ENCODE measurements around the gene NPEPL1. TPM values are rescaled to one million over a fixed set of nuclear protein-coding genes. Genes with fewer than 3 reads are reported as not detected.
"Not testable (repeated sequence)": the region's sequence is repeated elsewhere in the genome, so short reads cannot be mapped to it uniquely, and the experiment has no call there.

NPEPL1 gene
- total RNA-seq, 1 experiment from 2014 or later: 1.3 TPM

GRCh38 chr20:58719971-58720371 is 27.4 kb downstream of the NPEPL1 start:
- no peak for DNase-seq (ENCODE audit: low spot score)
- in situ Hi-C loops (cut with HindIII; ENCODE audit: low sequenced_read_pairs): no loop called here

- in situ Hi-C loops (cut with HindIII; ENCODE audit: low sequenced_read_pairs): no loop called here
- no peak for DNase-seq (ENCODE audit: low spot score)
These were observed 28.3 kb downstream of the NPEPL1 start for GRCh38 chr20:58720890-58721289.

DNA sequence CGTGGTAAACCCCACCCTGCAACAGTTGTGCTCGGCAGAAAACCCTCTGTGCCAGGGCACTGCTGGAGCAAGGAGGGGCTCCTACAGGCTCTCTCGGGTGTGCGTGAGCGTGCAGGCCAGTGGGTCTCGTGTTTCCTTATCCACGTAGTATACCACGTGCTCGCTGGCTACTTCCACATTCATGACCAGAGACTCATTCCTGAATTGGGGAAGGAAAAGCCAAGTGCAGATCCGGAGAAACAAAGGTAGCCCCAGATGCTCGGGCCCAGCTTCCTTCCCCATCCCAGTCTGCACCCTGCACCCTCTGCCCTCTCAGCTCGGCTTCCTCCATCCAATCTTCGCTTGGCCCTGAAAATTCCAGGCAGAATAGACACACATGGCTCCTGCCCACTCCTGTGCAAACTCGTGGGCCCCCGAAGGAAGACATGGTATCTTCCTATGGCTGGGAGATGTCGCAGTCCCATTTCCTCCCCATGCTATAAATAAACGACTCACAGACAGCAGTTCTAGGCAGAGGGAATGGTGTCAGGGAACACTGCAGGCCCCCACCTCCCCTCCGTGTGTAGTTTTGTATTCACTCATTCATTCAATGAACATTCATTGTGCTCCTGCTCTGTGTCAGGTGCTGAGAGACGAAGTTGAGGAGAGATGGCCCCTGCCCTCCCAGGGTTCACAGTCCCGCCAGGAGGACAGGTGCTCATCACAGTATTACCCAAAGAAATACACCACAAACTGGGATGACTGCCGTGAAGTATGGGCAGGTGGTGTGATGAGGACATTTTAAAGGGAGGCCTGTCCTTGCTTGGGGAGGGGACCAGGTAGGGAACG is 29.6 kb downstream of the NPEPL1 start:
- no peak for DNase-seq (ENCODE audit: low spot score)
- in situ Hi-C loops (cut with HindIII; ENCODE audit: low sequenced_read_pairs): no loop called here

- in situ Hi-C loops (cut with HindIII; ENCODE audit: low sequenced_read_pairs): no loop called here
- no peak for DNase-seq (ENCODE audit: low spot score)
These were observed 30.5 kb downstream of the NPEPL1 start for GRCh38 chr20:58722877-58723627.

GRCh38 chr20:58723628-58723984 is 31.0 kb downstream of the NPEPL1 start:
- DNase-seq (ENCODE audit: low spot score): no peak
- in situ Hi-C loops (cut with HindIII; ENCODE audit: low sequenced_read_pairs): no loop called here

DNA sequence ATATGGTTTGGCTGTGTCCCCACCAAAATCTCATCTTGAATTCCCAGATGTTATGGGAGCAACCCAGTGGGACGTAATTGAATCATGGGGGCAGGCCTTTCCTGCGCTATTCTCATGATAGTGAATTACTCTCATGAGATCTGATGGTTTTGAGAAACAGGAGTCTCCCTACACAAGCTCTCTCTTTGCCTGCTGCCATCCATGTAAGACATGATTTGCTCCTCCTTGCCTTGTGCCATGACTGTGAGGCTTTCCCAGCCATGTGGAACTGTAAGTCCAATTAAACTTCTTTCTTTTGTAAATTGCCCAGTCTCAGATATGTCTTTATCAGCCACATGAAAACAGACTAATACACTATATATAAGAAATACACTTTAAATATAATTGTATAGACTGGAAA is 33.6 kb downstream of the NPEPL1 start:
- in situ Hi-C loops (cut with HindIII; ENCODE audit: low sequenced_read_pairs): not testable (repeated sequence)

DNA sequence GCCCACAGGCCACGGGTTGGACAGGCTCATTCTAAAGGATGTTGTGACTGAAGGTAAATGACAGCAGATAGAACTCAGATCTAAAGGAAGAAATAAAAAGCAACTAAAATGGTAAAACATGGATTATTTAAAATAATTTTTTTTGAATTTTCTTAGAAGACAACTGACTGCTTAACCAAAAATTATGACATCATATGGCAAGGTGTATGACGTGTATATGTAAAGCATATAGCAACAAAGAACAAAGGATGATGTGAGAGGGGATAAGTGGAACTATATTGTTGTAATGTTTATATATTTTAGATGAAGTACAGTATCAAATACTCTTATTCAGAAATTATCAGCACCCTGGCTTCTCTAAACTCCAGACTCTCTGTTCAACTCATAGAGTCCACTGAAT is 38.6 kb downstream of the NPEPL1 start:
- in situ Hi-C loops (cut with HindIII; ENCODE audit: low sequenced_read_pairs): no loop called here
- no peak for DNase-seq (ENCODE audit: low spot score)

More for the DNA sequence above, 33.6 kb downstream of the NPEPL1 start:
- DNase-seq (ENCODE audit: low spot score): not testable (repeated sequence)

GRCh38 chr20:58737198-58737597 is 44.6 kb downstream of the NPEPL1 start:
- in situ Hi-C loops (cut with HindIII; ENCODE audit: low sequenced_read_pairs): no loop called here

DNA sequence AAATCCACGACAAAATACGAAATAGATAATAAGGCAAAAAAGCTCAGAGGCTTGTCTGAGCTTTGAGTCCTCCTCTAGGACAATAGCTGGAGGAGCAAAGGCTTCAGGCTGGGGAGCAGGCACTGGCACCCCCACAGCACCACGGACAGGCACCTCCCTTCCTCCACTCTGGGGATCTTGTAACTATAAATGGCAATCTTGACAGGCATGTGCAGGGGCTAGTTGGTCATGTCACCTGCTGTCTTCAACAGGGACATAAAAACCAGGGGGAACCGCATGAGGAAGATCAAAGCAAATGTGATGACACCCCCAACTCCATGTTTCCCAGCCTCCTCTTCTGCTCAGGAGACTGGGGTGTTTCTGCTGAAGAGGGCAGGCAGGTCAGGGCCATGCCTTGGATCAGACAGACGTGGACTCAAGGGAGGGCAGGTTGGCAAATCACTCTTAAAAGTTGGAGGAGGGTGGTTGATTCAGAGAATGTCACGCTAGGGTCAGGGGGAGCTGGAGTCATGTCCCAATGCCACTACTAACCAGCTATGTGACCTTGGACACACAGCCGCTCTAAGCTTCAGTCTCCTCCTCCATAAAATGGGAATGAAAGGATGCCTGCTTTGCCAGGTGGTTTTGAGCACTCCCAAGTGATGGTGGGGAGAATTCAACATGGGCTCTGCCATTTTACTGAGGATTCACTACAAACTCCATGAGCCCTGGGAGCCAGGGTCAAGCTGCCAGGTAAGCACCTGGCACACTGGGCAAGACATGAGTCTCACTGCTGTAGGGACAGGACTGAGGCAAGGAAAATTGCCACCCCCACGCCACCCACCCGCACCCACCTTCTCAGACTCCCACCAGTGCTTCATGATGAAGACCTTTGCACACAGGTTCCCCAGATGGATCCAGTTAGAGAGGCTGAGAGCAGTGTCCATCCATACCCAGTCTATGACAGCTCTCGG is 48.0 kb downstream of the NPEPL1 start:
- no peak for DNase-seq (ENCODE audit: low spot score)
- in situ Hi-C loops (cut with HindIII; ENCODE audit: low sequenced_read_pairs): no loop called here

More at GRCh38 chr20:58737198-58737597, 44.6 kb downstream of the NPEPL1 start:
- no peak for DNase-seq (ENCODE audit: low spot score)

DNA sequence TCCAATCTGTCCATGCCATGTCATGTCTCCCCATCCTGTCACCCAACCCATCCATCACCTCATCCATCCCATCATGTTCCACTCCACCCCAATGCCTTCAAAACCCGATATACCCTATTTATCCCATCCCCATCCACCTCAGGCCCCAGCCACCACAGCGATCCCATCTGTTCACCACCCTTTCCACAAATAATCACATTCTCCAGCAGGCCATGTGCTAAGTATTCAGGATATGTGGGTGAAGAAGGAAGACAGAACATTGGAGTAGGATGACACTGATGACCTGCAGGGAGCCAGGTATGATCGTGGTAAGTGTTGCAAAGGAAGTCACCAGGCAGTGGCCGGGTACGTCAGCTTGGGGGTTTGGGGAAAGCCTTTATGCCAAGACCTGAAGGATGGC is 48.8 kb downstream of the NPEPL1 start:
- in situ Hi-C loops (cut with HindIII; ENCODE audit: low sequenced_read_pairs): no loop called here
- DNase-seq (ENCODE audit: low spot score): no peak

GRCh38 chr20:58742668-58743566 is 50.3 kb downstream of the NPEPL1 start:
- in situ Hi-C loops (cut with HindIII; ENCODE audit: low sequenced_read_pairs): no loop called here
- no peak for DNase-seq (ENCODE audit: low spot score)

DNA sequence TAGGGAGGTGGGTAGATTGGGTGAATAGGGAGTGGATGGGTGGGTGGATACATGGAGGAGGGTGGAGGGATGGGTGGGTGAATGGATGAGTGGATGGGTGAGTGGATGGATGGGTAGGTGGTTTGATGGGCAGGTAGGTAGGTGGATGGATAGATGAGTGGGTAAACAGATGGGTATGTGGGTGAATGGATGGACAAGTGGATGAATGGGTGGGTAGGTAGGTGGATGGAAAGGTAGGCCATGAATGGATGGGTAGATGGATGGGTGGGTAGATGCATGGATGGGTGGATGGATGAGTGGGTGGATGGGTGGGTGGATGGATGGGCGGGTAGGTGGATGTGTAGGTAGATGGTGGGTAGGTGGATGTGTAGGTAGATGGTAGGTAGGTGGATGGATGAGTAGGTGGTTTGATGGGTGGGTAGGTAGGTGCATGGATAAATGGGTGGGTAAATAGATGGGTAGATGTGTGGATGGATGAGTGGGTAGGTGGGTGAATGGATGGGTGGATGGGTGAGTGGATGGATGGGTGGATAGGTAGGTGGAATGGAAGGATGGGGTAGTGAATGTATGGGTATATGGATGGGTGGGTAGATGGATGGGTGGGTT is 51.4 kb downstream of the NPEPL1 start:
- in situ Hi-C loops (cut with HindIII; ENCODE audit: low sequenced_read_pairs): no loop called here

DNA sequence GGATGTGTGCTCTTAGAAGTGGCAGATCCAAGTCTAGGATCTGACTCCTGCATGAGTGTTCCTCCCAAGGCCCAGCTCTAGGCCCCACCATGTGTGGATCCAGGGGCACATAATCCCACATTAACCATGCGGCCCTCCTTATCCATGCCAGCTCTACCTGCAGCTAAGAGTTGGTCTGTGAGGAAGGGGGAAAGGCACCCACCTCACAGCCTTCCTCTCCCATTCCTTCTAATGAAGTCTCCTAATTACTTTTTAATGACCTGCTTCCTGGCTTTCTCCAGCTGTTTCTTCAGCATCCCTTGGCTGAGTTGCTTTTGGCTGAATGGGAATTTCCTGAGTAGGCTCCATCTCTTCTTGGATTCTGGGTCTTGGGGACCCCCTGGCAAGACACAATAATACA is 52.2 kb downstream of the NPEPL1 start:
- in situ Hi-C loops (cut with HindIII; ENCODE audit: low sequenced_read_pairs): no loop called here
- no peak for DNase-seq (ENCODE audit: low spot score)

More for the DNA sequence above, 51.4 kb downstream of the NPEPL1 start:
- no peak for DNase-seq (ENCODE audit: low spot score)

- in situ Hi-C loops (cut with HindIII; ENCODE audit: low sequenced_read_pairs): no loop called here
- no peak for DNase-seq (ENCODE audit: low spot score)
These were observed 52.8 kb downstream of the NPEPL1 start for GRCh38 chr20:58745391-58745790.

GRCh38 chr20:58746620-58747019 is 54.0 kb downstream of the NPEPL1 start:
- DNase-seq (ENCODE audit: low spot score): peak; percentile 70
- in situ Hi-C loops (cut with HindIII; ENCODE audit: low sequenced_read_pairs): no loop called here

GRCh38 chr20:58747211-58747610 is 54.6 kb downstream of the NPEPL1 start:
- DNase-seq (ENCODE audit: low spot score): no peak
- in situ Hi-C loops (cut with HindIII; ENCODE audit: low sequenced_read_pairs): no loop called here

- in situ Hi-C loops (cut with HindIII; ENCODE audit: low sequenced_read_pairs): no loop called here
- DNase-seq (ENCODE audit: low spot score): no peak
These were observed 56.0 kb downstream of the NPEPL1 start for GRCh38 chr20:58748618-58749017.

DNA sequence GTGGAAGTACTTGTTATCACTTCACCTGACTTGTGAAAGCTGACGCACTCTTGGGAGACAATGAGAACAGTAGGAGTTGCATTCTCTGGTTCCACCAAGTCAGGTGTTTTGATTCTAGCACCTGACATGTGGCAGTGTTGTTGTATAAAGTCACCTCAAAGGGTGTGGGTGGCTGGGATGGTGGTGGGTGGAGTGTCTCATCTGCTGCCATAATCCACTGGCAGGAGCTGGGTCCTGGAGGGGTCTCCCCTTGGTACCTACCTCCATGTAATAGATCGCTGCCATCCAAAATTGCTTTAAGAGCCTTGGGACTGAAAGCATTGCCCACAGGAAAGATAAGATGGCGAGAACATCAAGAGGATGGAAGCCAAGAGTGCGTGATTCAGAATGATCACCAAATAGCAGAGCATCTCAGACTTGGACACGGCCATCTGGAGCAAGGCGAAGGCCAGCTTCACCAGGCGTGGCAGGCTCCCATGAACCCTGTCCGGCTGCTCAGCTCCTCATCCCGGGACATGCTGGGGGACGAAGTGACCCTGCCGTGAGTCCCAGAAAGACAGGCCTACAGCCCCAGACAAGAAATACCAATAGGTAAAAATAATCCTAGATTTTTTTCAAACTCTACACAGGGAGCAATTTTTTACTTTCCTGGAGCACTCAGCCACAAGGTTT is 56.6 kb downstream of the NPEPL1 start:
- in situ Hi-C loops (cut with HindIII; ENCODE audit: low sequenced_read_pairs): no loop called here
- no peak for DNase-seq (ENCODE audit: low spot score)
